PFSK-1 (cell line): ENCODE results near the gene DSC2.

Source experiments
- POLR2AphosphoS5 ChIP-seq: IDR thresholded peaks from 2 replicates; pipeline ENCODE4 v1.6.1; 2012; ENCODE audit warnings: low read depth, mild to moderate bottlenecking, control low read depth, low read length, moderate library complexity
- SIN3A ChIP-seq: IDR thresholded peaks from 2 replicates; pipeline ENCODE4 v1.6.1; 2012; ENCODE audit warnings: mild to moderate bottlenecking, low read length, moderate library complexity, borderline replicate concordance; ENCODE audit not compliant: insufficient read depth
- TAF1 ChIP-seq: IDR thresholded peaks from 2 replicates; pipeline ENCODE4 v1.6.1; 2012; ENCODE audit warnings: low read length, control low read depth, borderline replicate concordance; ENCODE audit not compliant: insufficient read depth
- TF ChIP-seq, protein P1 (sequence below), 2 experiments: IDR thresholded peaks; 2 replicates each; pipeline versions ENCODE4 v1.6.1 to v1.8.0; 2011 to 2012; ENCODE audit warnings: low read depth in 2 of 2, low read length in 2 of 2, control low read depth in 1 of 2, inconsistent platforms in 1 of 2, mild to moderate bottlenecking in 1 of 2, moderate library complexity in 1 of 2; ENCODE audit not compliant: insufficient read depth in 1 of 2

DNA sequence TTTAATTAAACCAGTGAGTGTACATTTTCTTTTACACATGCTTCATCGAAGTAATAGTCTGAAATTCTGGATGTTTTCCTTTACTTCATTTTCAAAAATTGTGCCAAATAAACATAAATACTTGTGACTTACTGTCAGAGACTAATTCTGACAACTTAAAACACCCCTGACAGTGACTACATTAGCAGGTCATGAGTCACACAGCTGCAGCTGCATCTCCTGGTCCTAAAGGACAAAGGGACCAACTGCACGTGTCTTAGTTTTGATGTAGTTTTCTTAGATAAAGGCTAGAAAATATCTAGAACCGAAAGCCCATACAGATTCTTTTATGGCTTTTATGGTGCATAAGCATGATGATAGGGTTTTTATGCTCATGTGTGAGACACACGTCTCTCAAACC is 30.0 kb downstream of the DSC2 start:
- TF ChIP-seq POLR2AphosphoS5 (no peak), TAF1 (no peak), SIN3A (no peak)
- TF ChIP-seq, protein P1, sequence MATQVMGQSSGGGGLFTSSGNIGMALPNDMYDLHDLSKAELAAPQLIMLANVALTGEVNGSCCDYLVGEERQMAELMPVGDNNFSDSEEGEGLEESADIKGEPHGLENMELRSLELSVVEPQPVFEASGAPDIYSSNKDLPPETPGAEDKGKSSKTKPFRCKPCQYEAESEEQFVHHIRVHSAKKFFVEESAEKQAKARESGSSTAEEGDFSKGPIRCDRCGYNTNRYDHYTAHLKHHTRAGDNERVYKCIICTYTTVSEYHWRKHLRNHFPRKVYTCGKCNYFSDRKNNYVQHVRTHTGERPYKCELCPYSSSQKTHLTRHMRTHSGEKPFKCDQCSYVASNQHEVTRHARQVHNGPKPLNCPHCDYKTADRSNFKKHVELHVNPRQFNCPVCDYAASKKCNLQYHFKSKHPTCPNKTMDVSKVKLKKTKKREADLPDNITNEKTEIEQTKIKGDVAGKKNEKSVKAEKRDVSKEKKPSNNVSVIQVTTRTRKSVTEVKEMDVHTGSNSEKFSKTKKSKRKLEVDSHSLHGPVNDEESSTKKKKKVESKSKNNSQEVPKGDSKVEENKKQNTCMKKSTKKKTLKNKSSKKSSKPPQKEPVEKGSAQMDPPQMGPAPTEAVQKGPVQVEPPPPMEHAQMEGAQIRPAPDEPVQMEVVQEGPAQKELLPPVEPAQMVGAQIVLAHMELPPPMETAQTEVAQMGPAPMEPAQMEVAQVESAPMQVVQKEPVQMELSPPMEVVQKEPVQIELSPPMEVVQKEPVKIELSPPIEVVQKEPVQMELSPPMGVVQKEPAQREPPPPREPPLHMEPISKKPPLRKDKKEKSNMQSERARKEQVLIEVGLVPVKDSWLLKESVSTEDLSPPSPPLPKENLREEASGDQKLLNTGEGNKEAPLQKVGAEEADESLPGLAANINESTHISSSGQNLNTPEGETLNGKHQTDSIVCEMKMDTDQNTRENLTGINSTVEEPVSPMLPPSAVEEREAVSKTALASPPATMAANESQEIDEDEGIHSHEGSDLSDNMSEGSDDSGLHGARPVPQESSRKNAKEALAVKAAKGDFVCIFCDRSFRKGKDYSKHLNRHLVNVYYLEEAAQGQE (IDR thresholded peaks at IDR 0.05; ENCODE audit: insufficient read depth in 1 of 2, low read depth in 2 of 2, low read length in 2 of 2) = no peak
